Stimulated activated CD8-positive, alpha-beta memory T cell treated with anti-CD3 and anti-CD28 coated beads, Interleukin-4, amount 100 ng/mL, for 1 hour (primary cell): ENCODE results near the gene CIITA.
"Not testable (repeated sequence)": the region's sequence is repeated elsewhere in the genome, so short reads cannot be mapped to it uniquely, and the experiment has no call there.

Source experiments
- DNase-seq, 2 donors: peaks; one replicate each; pipeline ENCODE4 v3.0.0-alpha.2; 2020; ENCODE audit warnings: low read depth in 2 of 2, low spot score in 1 of 2

Gene CIITA

DNA sequence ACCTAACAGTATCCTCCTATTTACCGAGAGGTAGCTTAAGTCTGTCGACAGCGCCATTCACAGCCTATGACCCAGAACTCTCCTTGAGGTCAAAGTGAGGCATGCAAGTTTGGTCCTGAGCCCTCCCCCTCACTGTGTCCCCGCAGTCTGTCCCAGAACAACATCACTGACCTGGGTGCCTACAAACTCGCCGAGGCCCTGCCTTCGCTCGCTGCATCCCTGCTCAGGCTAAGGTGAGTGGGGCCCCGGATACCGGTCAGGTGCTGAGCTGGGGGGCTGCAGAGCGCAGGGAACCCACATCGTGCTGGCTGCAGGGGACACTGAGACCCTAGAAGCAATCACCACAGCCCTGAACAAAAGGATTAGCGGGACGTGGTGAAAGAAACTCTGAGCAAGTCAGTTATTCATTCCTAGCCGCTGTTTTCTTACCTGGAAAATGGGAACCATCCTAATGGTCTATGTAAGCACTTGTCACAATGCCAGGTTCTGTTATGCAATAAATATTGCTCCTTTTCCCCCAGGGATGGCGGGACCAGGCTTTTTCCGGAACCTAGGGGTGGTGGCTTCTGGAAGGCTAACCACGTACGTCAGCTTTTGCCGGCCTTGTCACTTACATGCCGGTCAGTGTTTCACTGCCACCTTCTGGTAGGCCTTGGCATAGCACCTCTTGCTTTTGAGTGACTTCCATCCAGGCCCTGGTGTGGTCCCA, 41.4 kb downstream of the CIITA start:
- peak; percentile 63 to 66 for DNase-seq

DNA sequence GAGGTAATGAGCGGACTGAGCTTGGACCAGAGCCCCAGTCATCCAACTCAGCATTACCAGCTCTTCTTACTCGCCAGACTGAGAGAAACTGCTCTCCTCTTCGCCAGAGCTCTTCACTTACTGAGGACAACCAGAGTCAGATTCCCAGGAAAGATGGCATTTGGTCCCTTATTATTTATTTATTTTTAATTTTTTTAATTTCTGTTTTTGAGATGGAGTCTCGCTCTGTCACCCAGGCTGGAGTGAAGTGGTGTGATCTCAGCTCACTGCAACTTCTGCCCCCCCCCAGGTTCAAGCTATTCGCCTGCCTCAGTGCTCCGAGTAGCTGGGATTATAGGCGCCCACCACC, 42.0 kb downstream of the CIITA start:
- DNase-seq = no peak

GRCh38 chr16:10920726-10921427, 43.9 kb downstream of the CIITA start:
- no peak for DNase-seq

DNA sequence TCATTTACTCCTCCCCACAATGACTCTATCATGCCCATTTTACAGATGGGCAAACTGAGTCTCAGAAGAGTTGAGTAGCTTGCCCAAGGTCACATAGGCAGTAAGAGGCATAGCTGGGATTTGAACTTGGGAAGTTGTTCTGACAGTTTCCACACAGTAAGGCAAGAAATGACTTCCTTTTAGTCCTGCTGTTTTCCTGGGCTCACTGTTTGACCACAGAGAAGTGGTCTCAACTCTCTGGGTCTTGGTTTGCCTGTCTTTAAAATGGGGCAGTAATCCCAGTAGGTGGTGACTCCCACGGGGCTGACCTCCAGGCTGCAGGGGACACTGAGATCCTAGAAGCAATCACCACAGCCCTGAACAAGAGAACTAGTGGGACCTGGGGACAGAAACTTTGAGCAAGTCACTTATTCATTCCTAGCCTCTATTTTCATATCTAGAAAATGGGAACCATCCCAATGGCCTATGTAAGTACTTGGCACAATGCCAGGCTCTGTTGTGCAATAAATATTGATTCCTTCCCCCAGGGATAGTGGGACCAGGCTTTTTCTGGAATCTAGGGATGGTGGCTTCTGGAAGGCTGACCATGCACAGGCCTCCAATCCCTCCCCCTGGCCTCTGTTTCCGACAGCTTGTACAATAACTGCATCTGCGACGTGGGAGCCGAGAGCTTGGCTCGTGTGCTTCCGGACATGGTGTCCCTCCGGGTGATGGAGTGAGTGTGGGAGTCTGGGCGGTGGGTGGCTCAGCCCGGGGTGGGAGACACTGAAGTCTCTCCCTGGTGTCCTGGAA, 44.7 kb downstream of the CIITA start:
- DNase-seq = no peak

GRCh38 chr16:10922328-10923145, 45.5 kb downstream of the CIITA start:
- DNase-seq = no peak

DNA sequence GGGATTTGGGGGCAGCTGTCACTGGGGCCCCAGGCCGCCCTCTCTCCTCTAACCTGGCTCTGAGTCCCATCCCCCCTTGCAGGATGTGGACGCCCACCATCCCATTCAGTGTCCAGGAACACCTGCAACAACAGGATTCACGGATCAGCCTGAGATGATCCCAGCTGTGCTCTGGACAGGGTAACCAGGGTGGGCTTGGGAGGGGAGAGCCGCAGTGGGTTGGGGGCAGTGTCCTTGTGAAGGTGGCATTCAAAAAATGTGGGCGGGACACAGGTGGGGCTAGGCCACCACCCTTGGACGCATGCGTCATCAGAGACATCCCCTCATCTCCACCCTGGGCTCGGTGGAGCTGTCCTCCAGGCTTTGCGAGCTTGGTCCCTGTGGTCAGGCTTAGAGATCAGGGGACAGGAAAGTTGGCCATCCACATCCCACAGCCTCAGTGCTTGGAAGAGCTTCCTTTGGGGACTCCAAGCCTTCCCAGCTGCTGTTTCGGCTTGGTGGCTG, 46.2 kb downstream of the CIITA start:
- no peak for DNase-seq

- DNase-seq = no peak
Measured at GRCh38 chr16:10923650-10924214, 46.7 kb downstream of the CIITA start.

- not testable (repeated sequence) for DNase-seq
Measured at GRCh38 chr16:10925285-10925684, 48.3 kb downstream of the CIITA start.

DNA sequence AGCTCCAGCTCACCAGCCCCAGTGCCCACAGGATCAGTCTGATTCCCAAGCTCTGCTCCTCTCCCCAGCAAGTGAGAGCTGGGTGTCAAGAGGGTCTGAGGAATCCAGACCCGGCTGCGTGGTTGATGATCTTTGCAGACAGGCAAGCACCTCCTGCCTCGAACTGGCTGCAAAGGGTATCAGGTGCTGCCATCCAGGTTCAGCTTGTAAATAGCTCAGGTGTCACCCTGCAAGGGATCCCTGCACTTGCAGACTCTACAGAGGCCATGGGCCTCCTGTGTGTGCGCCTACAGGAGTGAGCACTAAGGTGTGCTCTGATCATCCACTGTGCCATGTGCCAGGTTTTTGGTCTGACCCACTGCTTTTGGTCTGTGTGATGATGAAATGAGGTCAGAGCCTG, 49.1 kb downstream of the CIITA start:
- DNase-seq = no peak

- no peak for DNase-seq
Measured at GRCh38 chr16:10926867-10927266, 49.9 kb downstream of the CIITA start.

GRCh38 chr16:10927497-10928112, 50.6 kb downstream of the CIITA start:
- no peak for DNase-seq

DNA sequence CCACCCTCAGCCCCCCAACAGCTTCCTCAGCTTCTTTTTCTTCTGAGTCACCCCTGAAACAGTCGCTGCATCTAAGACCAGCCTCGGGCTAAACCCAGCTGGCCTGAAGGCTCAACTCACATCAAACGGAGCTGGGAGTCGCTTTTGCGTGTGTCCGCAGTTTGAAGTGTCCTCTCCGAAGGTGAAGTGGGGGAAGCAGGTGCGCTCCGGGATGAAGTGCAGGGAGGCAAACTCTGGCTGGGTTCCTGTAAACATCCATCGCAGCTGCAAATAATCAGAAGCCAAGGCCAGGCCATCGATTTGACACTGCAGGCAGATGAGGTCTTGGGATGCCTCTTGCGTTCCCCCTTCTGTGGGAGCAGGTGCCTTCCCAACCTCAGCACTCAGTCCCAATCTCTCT, 52.1 kb downstream of the CIITA start:
- DNase-seq = not testable (repeated sequence)

GRCh38 chr16:10929853-10930754, 53.1 kb downstream of the CIITA start:
- DNase-seq = no peak

DNA sequence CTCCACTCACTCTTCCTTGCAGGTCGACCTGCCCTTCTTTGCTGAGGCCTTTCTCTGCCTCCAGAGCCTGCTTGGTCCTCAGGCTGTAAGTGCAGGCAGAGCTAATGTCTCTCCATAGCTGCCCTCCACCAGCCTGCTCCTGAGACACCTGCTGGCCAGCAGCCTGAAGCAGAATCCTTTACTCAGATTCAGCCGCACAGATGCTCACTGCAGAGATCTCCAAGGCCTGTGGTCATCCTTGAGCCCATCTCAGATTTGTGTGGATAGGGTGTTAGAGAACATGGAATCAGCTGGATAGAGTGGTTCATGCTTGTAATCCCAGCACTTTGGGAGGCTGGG, 53.7 kb downstream of the CIITA start:
- no peak for DNase-seq

- no peak for DNase-seq
Measured at GRCh38 chr16:10931134-10931533, 54.1 kb downstream of the CIITA start.

- no peak for DNase-seq
Measured at GRCh38 chr16:10931977-10932632, 55.1 kb downstream of the CIITA start.

DNA sequence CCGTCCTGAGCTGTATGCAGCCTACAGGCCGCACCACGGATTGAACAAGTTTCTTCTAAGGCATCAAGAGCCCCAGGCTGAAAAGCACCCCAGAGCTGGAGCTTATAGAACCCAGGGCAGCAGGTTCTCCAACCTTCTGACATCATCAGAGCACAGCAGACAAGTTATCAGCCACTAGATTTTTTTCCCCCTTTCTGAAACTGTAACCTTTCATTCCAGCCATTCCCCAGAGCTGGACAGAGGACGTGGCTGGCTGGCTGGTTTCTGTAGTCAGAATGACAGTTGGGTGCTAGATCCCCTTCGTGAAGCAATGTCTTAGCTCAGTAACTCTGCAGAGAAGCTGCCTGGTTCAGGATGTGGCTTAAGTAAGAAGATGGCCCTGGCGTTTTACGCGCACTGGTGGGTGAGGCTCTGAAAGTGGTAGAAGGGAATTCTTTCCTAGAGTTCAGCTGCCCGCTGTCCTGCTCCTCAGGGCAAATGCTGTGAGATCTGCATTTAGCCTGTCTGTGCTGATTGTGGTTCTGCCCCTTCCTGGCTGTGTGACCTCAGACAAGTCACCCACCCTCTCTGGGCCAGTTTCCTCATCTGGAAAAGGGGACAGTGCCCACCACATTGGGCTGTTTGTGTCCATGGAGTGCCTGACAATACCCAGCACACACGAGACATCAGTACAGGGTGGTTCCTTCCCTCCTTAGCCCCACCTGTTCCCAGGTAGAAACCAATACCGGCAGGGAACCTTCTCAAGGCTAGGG, 56.1 kb downstream of the CIITA start:
- no peak for DNase-seq

GRCh38 chr16:10933865-10934264, 56.9 kb downstream of the CIITA start:
- no peak for DNase-seq
